Measurements from ENCODE around the gene RASGRP3. TPM values are rescaled to one million over a fixed set of nuclear protein-coding genes. Genes with fewer than 3 reads are reported as not detected.

RASGRP3 gene
- total and polyA plus RNA-seq, 9 of the 15 experiments (the other 6 are each of a cell fraction or from before 2014, with no cell fraction given), result 0.18 to 1.7 (median 1.2) TPM

GRCh38 chr2:33509908-33510585 is 33.6 kb downstream of the RASGRP3 start (continued):
- TF ChIP-seq ZNF224 (CRISPR knock-in tag; IDR thresholded peaks at IDR 0.05), result no peak

DNA sequence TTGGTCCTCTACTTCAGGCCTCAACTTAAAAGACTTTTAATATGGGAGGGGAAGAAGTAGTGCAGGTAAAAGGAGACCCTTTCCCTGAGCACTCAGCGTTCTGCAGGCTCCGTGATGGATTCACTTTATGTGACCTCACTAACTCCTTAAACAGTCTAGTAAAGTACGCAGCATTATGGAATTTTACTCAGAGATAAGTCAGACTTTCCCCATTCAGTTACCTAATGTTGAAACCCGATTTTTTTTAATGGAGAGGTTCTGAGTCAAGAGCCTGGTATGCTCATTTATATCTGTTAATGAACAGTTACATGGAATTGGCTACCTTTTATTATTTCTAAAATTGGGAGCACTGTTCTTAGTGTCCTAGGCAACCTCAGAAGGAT is 34.1 kb downstream of the RASGRP3 start:
- Histone ChIP-seq H3K9ac (ENCODE audit: insufficient read depth in 1 of 2, low read depth in 2 of 2, low read length in 2 of 2) (no peak overlapping the region), H2AFZ (ENCODE audit: low read depth, low read length) (no peak overlapping the region), H3K4me1 (replicated peaks in 1 of 2; ENCODE audit: control insufficient read depth in 2 of 2, insufficient read depth in 2 of 2, low read length in 2 of 2) (no peaks in the 10 kb centered on the region), H3K9me1 (ENCODE audit: control insufficient read depth, insufficient read depth, low read length) (no peaks in the 10 kb centered on the region), H3K79me2 (ENCODE audit: control insufficient read depth, insufficient read depth, low read length) (no peaks in the 10 kb centered on the region), H3K9me3 (replicated peaks; ENCODE audit: control insufficient read depth, insufficient read depth, low read depth, low read length) (no peaks in the 10 kb centered on the region), H3K27ac (ENCODE audit: extremely low read depth, low read depth, low read length) (no peak overlapping the region), H3K4me2 (ENCODE audit: insufficient read depth, low read length) (no peak overlapping the region), H4K20me1 (replicated peaks; ENCODE audit: control insufficient read depth, insufficient read depth, low read length) (no peaks in the 10 kb centered on the region), H3K4me3 (no peak overlapping the region), H3K36me3 (ENCODE audit: control insufficient read depth, insufficient read depth, low read length) (no peaks in the 10 kb centered on the region), H3K27me3 (ENCODE audit: control insufficient read depth in 2 of 2, insufficient read depth in 2 of 2, low read length in 2 of 2) (peaks cover 0 to 4% of the 10 kb centered on the region in 2 experiments; a peak in 3 of 5 replicates)
- DNase-seq (ENCODE audit: extremely low read depth in 1 of 4, low spot score in 3 of 4) (no peak), FAIRE-seq (no peak), ATAC-seq (no peak)
- no TSS peak for BruUV-seq (replicated peaks)
- no peak for TF ChIP-seq ILK (tag; IDR thresholded peaks at IDR 0.05; ENCODE audit: borderline replicate concordance, low read depth)
- no peak for TF ChIP-seq EHMT2 (IDR thresholded peaks at IDR 0.05)
- no peak for TF ChIP-seq ZNF184 (CRISPR knock-in tag; IDR thresholded peaks at IDR 0.05)
- no peak for TF ChIP-seq SRF (CRISPR knock-in tag; IDR thresholded peaks at IDR 0.05)
- no peak for TF ChIP-seq FOXJ3 (CRISPR knock-in tag; IDR thresholded peaks at IDR 0.05)
- intact Hi-C loops (cut with micrococcal nuclease), result no loop called here
- POLR2A ChIA-PET, result no interaction called here
- WGBS (ENCODE audit: insufficient coverage, low coverage, missing lambda C conversion rate), result 0% methylated on average over 4 of the region's 4 CpGs
- CTCF ChIA-PET (ENCODE audit: low intra/inter-chr PET ratio), result no interaction called here
- in situ Hi-C loops (cut with MboI), result no loop called here

Measured in K562 (cell line).